ENCODE data around the gene MAPKBP1. TPM values are rescaled to one million over a fixed set of nuclear protein-coding genes. Genes with fewer than 3 reads are reported as not detected.

Gene MAPKBP1
- total RNA-seq, 1 experiment from 2014 or later: 10.0 TPM

DNA sequence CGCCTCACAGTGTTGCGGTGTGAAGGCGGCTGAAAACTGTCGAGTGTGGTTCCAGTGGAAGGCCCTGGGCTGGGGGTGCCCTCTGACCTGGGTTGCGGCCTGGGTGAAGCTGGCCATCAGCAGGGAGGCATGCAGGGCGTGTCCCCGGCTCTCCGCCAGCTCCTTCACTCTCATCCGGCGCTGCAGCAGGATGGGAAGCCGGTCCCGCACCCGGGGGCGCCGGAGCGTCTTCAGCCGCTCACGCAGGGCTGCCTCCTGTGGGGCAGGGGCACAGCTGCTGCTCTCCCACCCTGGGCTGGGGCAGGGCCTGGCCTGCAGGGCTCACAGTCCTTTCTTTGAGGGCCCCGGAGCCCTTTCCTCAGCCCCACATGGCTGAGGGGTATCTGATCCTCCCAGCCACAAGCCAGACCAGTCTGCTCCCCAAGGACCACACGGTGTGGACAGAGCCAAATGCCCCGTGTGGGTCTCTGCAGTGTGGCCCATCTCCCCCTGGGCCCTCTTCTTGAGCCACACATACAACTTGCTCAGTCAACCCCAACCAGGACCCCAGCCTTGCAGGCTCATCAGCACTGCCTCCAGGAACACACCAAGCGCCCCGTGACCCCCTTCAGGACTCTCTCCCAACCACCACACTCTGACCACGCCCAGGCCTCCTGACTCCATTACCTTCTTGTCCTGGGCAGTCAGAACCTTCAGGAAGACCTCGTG, 92.7 kb downstream of the MAPKBP1 start:
- DNase-seq (ENCODE audit: low spot score): no peak

DNA sequence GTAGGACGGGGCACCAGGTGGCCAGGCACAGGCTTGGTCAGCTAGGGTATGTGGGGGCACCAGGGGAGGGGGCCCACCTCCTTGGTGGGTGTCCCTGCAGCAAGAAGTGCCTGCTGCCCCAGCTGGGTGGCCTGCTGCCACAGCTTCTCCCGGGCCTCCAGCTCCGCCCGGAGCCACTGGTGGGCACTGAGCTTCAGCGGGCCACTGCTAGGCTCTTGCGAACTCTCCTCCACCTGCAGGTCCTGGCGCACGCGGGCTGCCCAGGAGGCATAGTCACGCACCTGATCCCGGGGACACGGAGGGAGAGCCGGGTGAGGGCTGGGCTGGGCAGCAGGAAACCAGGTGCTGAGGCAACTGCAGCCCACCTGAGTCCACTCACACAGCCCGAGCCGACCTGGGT, 94.0 kb downstream of the MAPKBP1 start:
- DNase-seq (ENCODE audit: low spot score): no peak

- no peak for DNase-seq (ENCODE audit: low spot score)
Observed at GRCh38 chr15:41869770-41870688, 95.7 kb downstream of the MAPKBP1 start.

DNA sequence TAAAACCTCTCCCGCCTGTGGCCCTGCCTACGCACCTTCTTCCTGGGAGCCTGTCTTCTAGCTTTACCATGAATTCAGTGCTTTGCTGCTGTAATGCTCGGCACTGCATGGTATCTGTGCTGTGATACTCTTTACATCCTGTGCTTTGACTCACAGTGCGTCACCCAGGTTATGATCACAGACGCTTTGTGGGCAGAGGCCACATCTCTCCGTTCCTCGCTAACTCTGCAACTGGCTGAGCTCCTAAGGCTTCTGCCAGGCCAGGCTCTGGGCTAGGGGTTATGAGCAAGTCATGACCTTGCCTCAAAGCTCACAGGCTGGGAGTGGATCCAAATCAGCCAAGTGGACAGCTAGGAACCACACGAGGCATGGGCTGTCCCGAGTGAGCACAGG, 96.4 kb downstream of the MAPKBP1 start:
- DNase-seq (ENCODE audit: low spot score): peak; percentile 79

DNA sequence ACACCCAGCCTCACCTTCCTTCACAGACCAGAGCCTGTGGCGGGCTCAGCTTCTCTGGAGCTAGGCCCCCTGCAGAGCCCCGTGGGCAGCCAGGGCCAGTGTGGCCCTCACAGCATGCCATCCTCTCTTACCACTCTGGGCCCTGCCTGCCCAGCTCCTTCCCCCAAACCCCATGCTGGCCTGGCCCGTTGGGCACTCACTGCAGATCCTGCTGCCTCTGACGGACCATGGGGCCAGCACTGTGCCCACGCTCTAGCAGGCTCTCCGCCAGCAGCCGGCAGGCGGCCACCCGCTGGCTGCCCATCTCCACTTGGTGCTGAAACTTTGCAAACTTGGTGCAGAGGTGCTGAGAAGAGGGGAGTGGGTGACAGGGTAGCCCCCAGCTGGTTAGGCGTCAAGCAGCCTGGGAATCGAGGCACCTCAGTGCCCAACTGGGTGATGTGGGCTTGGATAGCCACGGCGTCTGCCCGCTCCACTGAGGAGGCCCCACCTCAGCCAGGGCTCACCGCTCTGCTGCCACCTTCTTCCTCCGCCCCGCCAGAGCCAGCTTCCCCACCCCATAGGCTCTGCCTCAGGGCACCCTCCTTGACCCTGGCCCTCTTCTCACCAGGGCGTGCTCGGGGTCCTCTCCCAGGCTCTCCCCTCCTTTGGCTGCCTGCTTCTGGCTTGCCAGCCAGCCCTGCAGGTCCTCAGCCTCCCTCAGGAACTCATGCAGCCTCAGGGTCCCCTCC, 97.1 kb downstream of the MAPKBP1 start:
- DNase-seq (ENCODE audit: low spot score): no peak

DNA sequence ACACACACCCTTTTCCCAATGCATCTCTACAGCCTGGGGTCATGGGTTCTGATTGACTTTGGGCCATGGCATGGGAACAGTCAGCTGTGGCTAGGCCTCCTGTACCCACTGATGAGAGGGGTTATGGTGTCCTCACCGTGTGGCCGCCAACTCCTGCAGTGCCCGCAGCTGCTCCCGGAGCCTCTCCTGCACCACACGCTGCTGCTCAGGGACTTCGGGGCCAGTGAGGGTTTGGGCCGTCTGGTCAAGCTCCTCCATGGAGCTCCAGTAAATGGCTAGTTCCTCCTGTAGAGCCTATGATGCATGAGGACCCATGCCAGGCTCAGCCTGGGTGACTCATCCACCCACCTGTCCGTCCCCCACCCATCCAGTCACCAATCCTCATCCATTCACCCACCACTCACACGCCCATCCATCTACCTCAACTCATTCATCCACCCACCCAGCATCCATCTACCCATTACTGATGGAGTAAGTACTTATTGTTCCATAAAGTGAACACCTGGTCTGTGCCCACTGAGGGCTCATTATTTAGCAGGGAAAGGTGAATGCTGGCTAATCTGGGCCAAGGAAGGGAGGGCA, 98.0 kb downstream of the MAPKBP1 start:
- no peak for DNase-seq (ENCODE audit: low spot score)

DNA sequence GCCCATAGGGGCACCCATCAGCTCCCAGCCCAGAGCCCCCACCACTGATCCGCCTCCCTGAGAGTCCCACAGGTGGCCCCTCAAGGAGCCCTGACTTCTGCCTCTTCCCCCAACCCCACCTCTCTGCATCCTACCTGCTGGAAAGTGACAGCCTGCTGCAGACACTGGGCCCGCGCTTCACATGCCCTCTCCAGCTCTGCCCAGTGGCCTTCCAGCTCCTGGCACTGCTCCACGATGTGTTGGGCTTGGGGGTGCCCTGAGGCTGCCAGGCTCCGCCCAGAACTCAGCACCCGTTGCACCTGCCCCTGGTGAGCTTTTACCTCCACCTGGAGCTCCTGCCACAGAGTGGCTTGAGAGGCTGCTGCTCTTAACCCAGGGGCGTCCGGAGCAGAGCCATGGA, 99.4 kb downstream of the MAPKBP1 start:
- no peak for DNase-seq (ENCODE audit: low spot score)

DNA sequence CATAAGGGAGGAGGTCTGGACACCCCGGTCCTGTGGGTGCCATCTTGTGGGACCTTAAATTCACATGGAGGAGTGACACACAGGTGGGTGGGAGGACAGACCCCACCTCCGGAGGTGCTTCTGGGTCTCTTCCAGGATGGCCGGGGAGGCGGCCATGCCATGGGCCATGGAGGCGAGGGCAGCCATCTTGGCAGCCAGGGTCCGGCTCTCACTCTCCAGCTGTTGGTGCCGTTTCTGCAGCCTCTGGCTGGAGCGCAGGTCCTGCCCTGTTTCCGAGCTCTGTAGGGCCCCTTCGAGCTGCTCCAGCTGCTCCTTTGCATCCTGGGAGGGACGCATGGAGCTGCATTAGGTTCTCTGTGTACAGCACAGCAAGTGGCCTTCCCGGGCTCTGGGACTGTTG, 100.5 kb downstream of the MAPKBP1 start:
- no peak for DNase-seq (ENCODE audit: low spot score)

- DNase-seq (ENCODE audit: low spot score): no peak
Observed at GRCh38 chr15:41876007-41876406, 101.7 kb downstream of the MAPKBP1 start.

- DNase-seq (ENCODE audit: low spot score): no peak
Observed at GRCh38 chr15:41876689-41877088, 102.4 kb downstream of the MAPKBP1 start.

Other genes starting within 250 kb of the MAPKBP1 start
- 15.4 and 23.6 TPM in 2 replicates for gene RPAP1, start 230.2 kb upstream of the MAPKBP1 start, total RNA-seq (2014; rRNA removed; shearing (Covaris generic))
- gene TYRO3, start 215.3 kb upstream of the MAPKBP1 start, total RNA-seq (2014; rRNA removed; shearing (Covaris generic)): 10.7 and 22.2 TPM in 2 replicates
- 21.9 and 33.3 TPM in 2 replicates for gene MGA, start 114.1 kb upstream of the MAPKBP1 start, total RNA-seq (2014; rRNA removed; shearing (Covaris generic))
- gene JMJD7, start 53.6 kb downstream of the MAPKBP1 start, total RNA-seq (2014; rRNA removed; shearing (Covaris generic)): 2.2 and 2.5 TPM in 2 replicates
- 0.57 and 0.84 TPM in 2 replicates for gene PLA2G4B, start 64.4 kb downstream of the MAPKBP1 start, total RNA-seq (2014; rRNA removed; shearing (Covaris generic))
- 0.16 and 0.22 TPM in 2 replicates for gene SPTBN5, start 119.6 kb downstream of the MAPKBP1 start, total RNA-seq (2014; rRNA removed; shearing (Covaris generic))
- 15.4 and 15.5 TPM in 2 replicates for gene EHD4, start 198.1 kb downstream of the MAPKBP1 start, total RNA-seq (2014; rRNA removed; shearing (Covaris generic))
- not detected in 2 replicates for gene PLA2G4E, start 246.6 kb downstream of the MAPKBP1 start, total RNA-seq (2014; rRNA removed; shearing (Covaris generic))

Measured in A172 (cell line).